Psoas muscle (tissue), 8 donors: ENCODE data around the gene DYNLRB1. TPM values are rescaled to one million over a fixed set of nuclear protein-coding genes. Genes with fewer than 3 reads are reported as not detected.
A peak's percentile ranks its signal among the peaks of the same experiment; 100 is the strongest.

Experiments
- ATAC-seq, 4 donors: fragments of 200-7000 bp; cut with Tn5 transposase; one replicate each; pipeline ENCODE4 v1.9.1; 2020; ENCODE audit warnings: moderate library complexity in 3 of 4, mild to moderate bottlenecking in 2 of 4
- DNase-seq, 2 donors: peaks; one replicate each; pipeline ENCODE4 v3.0.0-alpha.2; 2020
- H3K27ac ChIP-seq: fragments of 200-600 bp; one replicate; pipeline ENCODE4 v1.8.0; 2022
- H3K27me3 ChIP-seq, 3 donors: fragments of 200-600 bp in 1 of 3; one replicate each; pipeline versions ENCODE4 v1.6.1 to v1.8.0; 2013 to 2022; ENCODE audit warnings: low read length in 2 of 3, mild to moderate bottlenecking in 2 of 3, moderate library complexity in 1 of 3; ENCODE audit not compliant: insufficient read depth in 3 of 3
- H3K36me3 ChIP-seq, 2 donors: fragments of 200-600 bp in 1 of 2; one replicate each; pipeline versions ENCODE4 v1.6.1 to v1.8.0; 2013 to 2022; ENCODE audit warnings: low read depth in 1 of 2, mild to moderate bottlenecking in 1 of 2, moderate library complexity in 1 of 2; ENCODE audit not compliant: insufficient read depth in 1 of 2
- H3K4me1 ChIP-seq: fragments of 200-600 bp; one replicate; pipeline ENCODE4 v1.8.0; 2022
- H3K4me3 ChIP-seq: fragments of 200-600 bp; one replicate; pipeline ENCODE4 v1.8.0; 2022; ENCODE audit warnings: mild to moderate bottlenecking
- H3K9me3 ChIP-seq: fragments of 200-600 bp; one replicate; pipeline ENCODE4 v1.8.0; 2022
- CTCF ChIP-seq: fragments of 200-600 bp; IDR thresholded peaks from one replicate; pipeline ENCODE4 v1.8.0; 2022; ENCODE audit warnings: antibody characterized with exemption
- WGBS, 3 donors: extraction: QIAGEN DNeasy Blood & Tissue Kit; methylation state at CpG; one replicate each; pipeline versions ENCODE4 v1.1.6 to v1.1.7; 2013; 5-methylcytosine and 5-hydroxymethylcytosine counted together
- intact Hi-C, 2 donors: fragments of 100-400 bp; cut with DNase I; formaldehyde crosslinking; loops; one replicate each; pipeline versions ENCODE4 v1.11.0 to v1.14.2; 2022
- polyA plus RNA-seq, 3 donors: library from polyadenylated mRNA; stranded (reverse); fragments of 200-250 nt; gene quantifications; one replicate each; pipeline ENCODE4 v1.2.3, GENCODE V29; 2013
- total RNA-seq, 4 donors: library from RNA; stranded (reverse); fragmentation: NEBNext Ultra II Directional in 2 of 4; extraction: Animal tissue kit (Norgen Biotek cat#: 25700) in 2 of 4; gene quantifications; one replicate each; pipeline versions ENCODE4 v1.2.1 to v1.2.4, GENCODE V29; 2021 to 2023
- donor health status: healthy with polysubstance abuse.
- donor health status: DM: no; HTN: no; CAD: no; lungs with moderate emphysema.
- donor health status: Bipolar disorder and iron deficiency.
- donor health status: healthy.
- donor health status: DM: yes; HTN: yes; CAD: no.
- donor health status: DM: no; HTN: no; CAD: no.
- donor health status: DM: no; HTN: no; CAD: no.
- donor health status: DM: yes; HTN: yes; CAD: no.

The DYNLRB1 gene
- total and polyA plus RNA-seq, 7 donors: 93.2 to 179 (median 119) TPM

GRCh38 chr20:34559311-34560140 is 43.3 kb downstream of the DYNLRB1 start:
- DNase-seq (peak; percentile 37 to 66), ATAC-seq (peak; percentile 4 to 15 (median 10))
- Histone ChIP-seq H3K27ac (peak overlapping the region; percentile 86), H3K4me3 (peak overlapping the region; percentile 82), H3K9me3 (no peaks in the 10 kb centered on the region), H3K36me3 (no peaks in the 10 kb centered on the region), H3K27me3 (no peaks in the 10 kb centered on the region), H3K4me1 (peaks cover 7% of the 10 kb centered on the region)
- intact Hi-C loops: loop anchor here in 1 of 2 donors (5.0 kb wide), 1 partner anchor 148 kb away; no protein-coding TSS in a partner anchor
- TF ChIP-seq CTCF: no peak
- 43 to 52% (median 44%) methylated on average over 43 of the region's 43 CpGs for WGBS, 3 donors

GRCh38 chr20:34560141-34560523 is 43.9 kb downstream of the DYNLRB1 start:
- no peaks in the 10 kb centered on the region for H3K36me3 ChIP-seq
- no peak overlapping the region for H3K4me3 ChIP-seq
- peaks cover 7% of the 10 kb centered on the region for H3K4me1 ChIP-seq
- DNase-seq (peak in 1 of 2 donors; percentile 54), ATAC-seq (no peak)
- WGBS, 3 donors: 81 to 89% (median 81%) methylated on average over 12 of the region's 12 CpGs
- no peaks in the 10 kb centered on the region for H3K9me3 ChIP-seq
- H3K27ac ChIP-seq: peak overlapping the region; percentile 86
- no peak for TF ChIP-seq CTCF
- intact Hi-C loops: no loop called here
- H3K27me3 ChIP-seq: no peaks in the 10 kb centered on the region

GRCh38 chr20:34560614-34561013 is 44.4 kb downstream of the DYNLRB1 start:
- Histone ChIP-seq H3K4me1 (peaks cover 7% of the 10 kb centered on the region), H3K36me3 (no peaks in the 10 kb centered on the region), H3K9me3 (no peaks in the 10 kb centered on the region), H3K27me3 (no peaks in the 10 kb centered on the region), H3K4me3 (no peak overlapping the region), H3K27ac (no peak overlapping the region)
- WGBS, 3 donors: 79 to 91% (median 84%) methylated on average over 6 to 7 of the region's 7 CpGs
- DNase-seq (no peak), ATAC-seq (no peak)
- intact Hi-C loops: no loop called here
- no peak for TF ChIP-seq CTCF

GRCh38 chr20:34561661-34562060 is 45.4 kb downstream of the DYNLRB1 start:
- Histone ChIP-seq H3K27me3 (no peaks in the 10 kb centered on the region), H3K9me3 (no peaks in the 10 kb centered on the region), H3K36me3 (peaks cover 0 to under 1% of the 10 kb centered on the region in 2 donors), H3K27ac (no peak overlapping the region), H3K4me1 (peaks cover 7% of the 10 kb centered on the region), H3K4me3 (no peak overlapping the region)
- no peak for ATAC-seq
- 77 to 80% (median 77%) methylated on average over 10 of the region's 10 CpGs for WGBS, 3 donors
- TF ChIP-seq CTCF: no peak
- no peak for DNase-seq
- intact Hi-C loops: no loop called here
